Keratinocyte (primary cell): ENCODE data around the gene FHIT. TPM values are rescaled to one million over a fixed set of nuclear protein-coding genes. Genes with fewer than 3 reads are reported as not detected.

ENCODE experiments used
- DNase-seq: peaks from one replicate; pipeline ENCODE4 v3.0.0-alpha.2; 2011; ENCODE audit warnings: low read depth, missing footprints, low spot score
- FAIRE-seq: peaks from 2 replicates; lab custom pipeline; 2011; peaks lifted over from hg19 to GRCh38; lab: Jason Lieb, UNC
- H2AFZ ChIP-seq: 2 replicates; pipeline ENCODE4 v1.6.0; 2012; ENCODE audit warnings: low read length, control low read depth, inconsistent platforms; ENCODE audit not compliant: control insufficient read depth
- H3K27ac ChIP-seq: 2 replicates; pipeline ENCODE4 v1.5.1; 2011; ENCODE audit warnings: low read length; ENCODE audit not compliant: control insufficient read depth, insufficient read depth
- H3K27me3 ChIP-seq: 3 replicates; pipeline ENCODE4 v1.6.0; 2011; ENCODE audit warnings: low read length; ENCODE audit not compliant: control insufficient read depth, insufficient read depth; ENCODE audit errors: extremely low read depth
- H3K36me3 ChIP-seq, 2 experiments: 2 replicates in 1 of 2; 3 replicates in 1 of 2; pipeline ENCODE4 v1.5.1; 2011; ENCODE audit warnings: low read length in 2 of 2, mild to moderate bottlenecking in 1 of 2; ENCODE audit not compliant: control insufficient read depth in 2 of 2, insufficient read depth in 2 of 2; ENCODE audit errors: extremely low read depth in 1 of 2
- H3K4me1 ChIP-seq: 3 replicates; pipeline ENCODE4 v1.5.1; 2011; ENCODE audit warnings: low read length; ENCODE audit not compliant: control insufficient read depth, insufficient read depth; ENCODE audit errors: extremely low read depth
- H3K4me2 ChIP-seq: 3 replicates; pipeline ENCODE4 v1.6.0; 2011; ENCODE audit warnings: low read depth, low read length; ENCODE audit not compliant: control insufficient read depth, insufficient read depth; ENCODE audit errors: extremely low read depth
- H3K4me3 ChIP-seq, 3 experiments: fragments of 200-600 bp in 1 of 3; sonication (generic) in 1 of 3; 2 replicates in 2 of 3; 3 replicates in 1 of 3; pipeline ENCODE4 v1.5.1; 2011 to 2016; ENCODE audit warnings: low read length in 3 of 3, mild to moderate bottlenecking in 3 of 3, control low read depth in 2 of 3, inconsistent platforms in 1 of 3, low read depth in 1 of 3, mixed read lengths in 1 of 3, mixed run types in 1 of 3, moderate library complexity in 1 of 3; ENCODE audit not compliant: control insufficient read depth in 2 of 3, insufficient read depth in 2 of 3; ENCODE audit errors: extremely low read depth in 1 of 3
- H3K79me2 ChIP-seq: 2 replicates; pipeline ENCODE4 v1.6.0; 2012; ENCODE audit warnings: low read length; ENCODE audit not compliant: control insufficient read depth, insufficient read depth
- H3K9ac ChIP-seq: 3 replicates; pipeline ENCODE4 v1.6.0; 2011; ENCODE audit warnings: low read length; ENCODE audit not compliant: control insufficient read depth, insufficient read depth; ENCODE audit errors: extremely low read depth
- H3K9me1 ChIP-seq: 3 replicates; pipeline ENCODE4 v1.6.0; 2011; ENCODE audit warnings: low read length; ENCODE audit not compliant: control insufficient read depth, insufficient read depth; ENCODE audit errors: extremely low read depth
- H3K9me3 ChIP-seq: 2 replicates; pipeline ENCODE4 v1.5.1; 2012; ENCODE audit warnings: low read depth, low read length; ENCODE audit not compliant: control insufficient read depth
- H4K20me1 ChIP-seq: 3 replicates; pipeline ENCODE4 v1.6.0; 2011; ENCODE audit warnings: low read length; ENCODE audit not compliant: control insufficient read depth, insufficient read depth; ENCODE audit errors: extremely low read depth
- CTCF ChIP-seq, 3 experiments: IDR thresholded peaks in 1 of 3; conservative IDR thresholded peaks in 1 of 3; optimal IDR thresholded peaks in 1 of 3; 2 replicates in 2 of 3; 3 replicates in 1 of 3; pipeline versions ENCODE3 to v1.5.1; 2011; ENCODE audit warnings: low read length in 3 of 3, mild to moderate bottlenecking in 3 of 3, moderate library complexity in 2 of 3, control low read depth in 1 of 3, inconsistent platforms in 1 of 3; ENCODE audit not compliant: insufficient read depth in 2 of 3; ENCODE audit errors: extremely low read depth in 1 of 3
- EZH2 ChIP-seq: IDR thresholded peaks from one replicate; pipeline ENCODE4 v1.6.1; 2012; ENCODE audit warnings: inconsistent platforms, mild to moderate bottlenecking, low read length, moderate library complexity
- dilution Hi-C: fragments of 300-500 bp; cut with MboI; formaldehyde crosslinking; loops from one replicate; pipeline ENCODE4 v1.7.0; 2020; ENCODE audit warnings: low sequenced_read_pairs; ENCODE audit not compliant: extremely low pct_ligation_motif_present
- polyA plus RNA-seq, 5 experiments: library from polyadenylated mRNA; depleted of rRNA in 3 of 5; stranded (reverse) in 3 of 5; stranded (forward) in 1 of 5; unstranded in 1 of 5; fragments of >200 nt; gene quantifications; 1 replicate in 1 of 5; 2 replicates in 3 of 5; 3 replicates in 1 of 5; pipeline versions ENCODE4 v1.2.1 to v1.2.3, GENCODE V29; 2011 to 2012; ENCODE audit warnings: missing spikeins in 2 of 5, low read depth in 1 of 5, low replicate concordance in 1 of 5

The FHIT gene
- polyA plus RNA-seq, 1 donor (not counting 4 experiments of a cell fraction or from before 2014, with no cell fraction given) = 2.2 TPM

- Histone ChIP-seq H3K9ac (no peak overlapping the region), H4K20me1 (no peaks in the 10 kb centered on the region), H3K79me2 (no peaks in the 10 kb centered on the region), H3K4me1 (no peaks in the 10 kb centered on the region), H3K27ac (no peak overlapping the region), H3K9me1 (no peaks in the 10 kb centered on the region), H3K4me2 (no peak overlapping the region), H2AFZ (no peak overlapping the region), H3K36me3 (no peaks in the 10 kb centered on the region), H3K4me3 (no peak overlapping the region), H3K9me3 (no peaks in the 10 kb centered on the region), H3K27me3 (no peaks in the 10 kb centered on the region)
- TF ChIP-seq CTCF (optimal IDR thresholded peaks at IDR 0.05 in 1 of 3, IDR thresholded peaks at IDR 0.05 in 1 of 3, conservative IDR thresholded peaks at IDR 0.05 in 1 of 3; ENCODE audit: extremely low read depth in 1 of 3, insufficient read depth in 2 of 3, low read length in 3 of 3) (no peak), EZH2 (no peak)
- dilution Hi-C loops = no loop called here
- DNase-seq = no peak
- FAIRE-seq = no peak
Observed at GRCh38 chr3:60403866-60404265, 847.4 kb downstream of the FHIT start.

DNA sequence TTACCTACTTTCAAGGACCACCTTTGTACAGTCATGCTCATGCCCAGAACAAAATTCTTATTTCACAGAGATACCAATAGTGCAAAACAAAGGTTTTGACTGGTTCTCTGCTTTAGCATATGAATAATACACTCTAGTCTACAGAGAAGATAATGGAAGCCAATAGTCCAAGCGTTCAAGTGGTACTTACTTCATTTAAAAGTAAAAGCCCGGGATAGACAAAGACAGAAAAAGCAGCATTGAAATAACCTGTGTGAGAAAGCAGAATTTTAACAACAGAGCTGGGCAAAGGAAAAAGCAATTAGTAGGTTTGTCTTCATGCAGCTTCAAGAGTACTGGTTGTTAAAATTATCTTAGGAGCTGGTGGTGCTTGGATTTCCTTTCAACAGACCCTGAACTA, 848.3 kb downstream of the FHIT start:
- Histone ChIP-seq H3K4me1 (no peaks in the 10 kb centered on the region), H3K79me2 (no peaks in the 10 kb centered on the region), H3K4me3 (no peak overlapping the region), H3K27ac (no peak overlapping the region), H3K9ac (no peak overlapping the region), H3K9me3 (no peaks in the 10 kb centered on the region), H2AFZ (no peak overlapping the region), H4K20me1 (no peaks in the 10 kb centered on the region), H3K36me3 (no peaks in the 10 kb centered on the region), H3K9me1 (no peaks in the 10 kb centered on the region), H3K27me3 (no peaks in the 10 kb centered on the region), H3K4me2 (no peak overlapping the region)
- dilution Hi-C loops = no loop called here
- DNase-seq = no peak
- FAIRE-seq = no peak
- TF ChIP-seq EZH2 (no peak), CTCF (optimal IDR thresholded peaks at IDR 0.05 in 1 of 3, IDR thresholded peaks at IDR 0.05 in 1 of 3, conservative IDR thresholded peaks at IDR 0.05 in 1 of 3; ENCODE audit: extremely low read depth in 1 of 3, insufficient read depth in 2 of 3, low read length in 3 of 3) (no peak)
